ENCODE measurements around the gene CD300E.

DNA sequence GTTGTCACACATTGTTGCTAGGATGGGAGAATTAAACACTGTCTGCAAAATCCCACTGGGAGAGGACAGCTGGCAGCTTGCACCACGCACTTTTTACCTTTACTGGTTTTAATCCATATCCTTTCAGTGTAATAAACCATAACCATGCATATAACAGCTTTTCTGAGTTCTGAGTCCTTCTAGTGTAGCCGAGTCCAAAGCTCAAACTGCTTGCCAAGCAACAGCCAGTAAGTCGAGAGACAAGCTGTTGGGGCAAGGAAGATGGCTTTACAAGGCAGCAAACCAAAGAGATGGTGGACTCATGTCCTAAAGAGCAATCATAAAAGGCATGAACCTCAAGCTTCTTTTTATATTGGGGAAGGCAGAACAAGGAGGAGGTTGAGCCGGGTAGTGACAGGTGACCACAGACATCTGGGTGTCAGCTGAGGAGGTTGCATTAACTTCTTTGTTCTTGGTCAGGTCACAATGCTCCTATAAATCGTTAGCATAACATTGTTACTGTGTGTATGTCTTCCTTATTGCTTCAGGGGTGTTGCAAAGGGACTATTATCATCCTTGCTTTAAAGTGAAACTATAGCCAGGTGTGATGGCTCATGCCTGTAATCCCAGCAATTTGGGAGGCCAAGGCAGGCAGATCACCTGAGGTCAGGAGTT, 48.9 kb downstream of the CD300E start:
- TF ChIP-seq RFX5 (IDR thresholded peaks at IDR 0.05; ENCODE audit: low read depth, low read length) (no peak), CEBPB (IDR thresholded peaks at IDR 0.05; ENCODE audit: low read depth, low read length) (no peak), RAD21 (IDR thresholded peaks at IDR 0.05; ENCODE audit: low read length) (no peak), MXI1 (IDR thresholded peaks at IDR 0.05; ENCODE audit: borderline replicate concordance, low read depth, low read length) (no peak), CHD1 (IDR thresholded peaks at IDR 0.05; ENCODE audit: low read depth, low read length) (no peak), BHLHE40 (IDR thresholded peaks at IDR 0.05; ENCODE audit: low read depth, low read length) (no peak), RCOR1 (IDR thresholded peaks at IDR 0.05; ENCODE audit: insufficient replicate concordance, low read length) (no peak), POLR2A (IDR thresholded peaks at IDR 0.05; ENCODE audit: low read depth, low read length) (no peak), MAFK (IDR thresholded peaks at IDR 0.05; ENCODE audit: low read depth, low read length) (no peak), SMC3 (IDR thresholded peaks at IDR 0.05; ENCODE audit: low read depth, low read length) (no peak)
- TF ChIP-seq, protein P1, sequence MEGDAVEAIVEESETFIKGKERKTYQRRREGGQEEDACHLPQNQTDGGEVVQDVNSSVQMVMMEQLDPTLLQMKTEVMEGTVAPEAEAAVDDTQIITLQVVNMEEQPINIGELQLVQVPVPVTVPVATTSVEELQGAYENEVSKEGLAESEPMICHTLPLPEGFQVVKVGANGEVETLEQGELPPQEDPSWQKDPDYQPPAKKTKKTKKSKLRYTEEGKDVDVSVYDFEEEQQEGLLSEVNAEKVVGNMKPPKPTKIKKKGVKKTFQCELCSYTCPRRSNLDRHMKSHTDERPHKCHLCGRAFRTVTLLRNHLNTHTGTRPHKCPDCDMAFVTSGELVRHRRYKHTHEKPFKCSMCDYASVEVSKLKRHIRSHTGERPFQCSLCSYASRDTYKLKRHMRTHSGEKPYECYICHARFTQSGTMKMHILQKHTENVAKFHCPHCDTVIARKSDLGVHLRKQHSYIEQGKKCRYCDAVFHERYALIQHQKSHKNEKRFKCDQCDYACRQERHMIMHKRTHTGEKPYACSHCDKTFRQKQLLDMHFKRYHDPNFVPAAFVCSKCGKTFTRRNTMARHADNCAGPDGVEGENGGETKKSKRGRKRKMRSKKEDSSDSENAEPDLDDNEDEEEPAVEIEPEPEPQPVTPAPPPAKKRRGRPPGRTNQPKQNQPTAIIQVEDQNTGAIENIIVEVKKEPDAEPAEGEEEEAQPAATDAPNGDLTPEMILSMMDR (conservative IDR thresholded peaks at IDR 0.05; ENCODE audit: low read depth, low read length) = no peak
- TF ChIP-seq, protein P2, sequence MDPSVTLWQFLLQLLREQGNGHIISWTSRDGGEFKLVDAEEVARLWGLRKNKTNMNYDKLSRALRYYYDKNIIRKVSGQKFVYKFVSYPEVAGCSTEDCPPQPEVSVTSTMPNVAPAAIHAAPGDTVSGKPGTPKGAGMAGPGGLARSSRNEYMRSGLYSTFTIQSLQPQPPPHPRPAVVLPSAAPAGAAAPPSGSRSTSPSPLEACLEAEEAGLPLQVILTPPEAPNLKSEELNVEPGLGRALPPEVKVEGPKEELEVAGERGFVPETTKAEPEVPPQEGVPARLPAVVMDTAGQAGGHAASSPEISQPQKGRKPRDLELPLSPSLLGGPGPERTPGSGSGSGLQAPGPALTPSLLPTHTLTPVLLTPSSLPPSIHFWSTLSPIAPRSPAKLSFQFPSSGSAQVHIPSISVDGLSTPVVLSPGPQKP (IDR thresholded peaks at IDR 0.05; ENCODE audit: borderline replicate concordance, low read depth, low read length) = no peak
